Kidney (tissue), 14 donors: Measurements from ENCODE around the gene ZFP57. TPM values are rescaled to one million over a fixed set of nuclear protein-coding genes. Genes with fewer than 3 reads are reported as not detected.

ENCODE experiments used
- DNase-seq, 5 donors: peaks; one replicate each; pipeline ENCODE4 v3.0.0-alpha.2; 2013 to 2020
- FAIRE-seq: peaks from 2 replicates; lab custom pipeline; 2012; peaks lifted over from hg19 to GRCh38; lab: Jason Lieb, UNC
- H3K27ac ChIP-seq, 2 donors: one replicate each; pipeline ENCODE4 v1.7.0; 2013; ENCODE audit warnings: low read depth in 2 of 2, low read length in 2 of 2, inconsistent platforms in 1 of 2
- H3K27me3 ChIP-seq: one replicate; pipeline ENCODE4 v1.7.1; 2013; ENCODE audit warnings: low read length, inconsistent platforms; ENCODE audit not compliant: control insufficient read depth, insufficient read depth
- H3K36me3 ChIP-seq, 3 donors: one replicate each; pipeline versions ENCODE4 v1.7.0 to v1.7.1; 2013; ENCODE audit warnings: low read length in 3 of 3, control low read depth in 1 of 3, inconsistent platforms in 1 of 3; ENCODE audit not compliant: insufficient read depth in 3 of 3, control insufficient read depth in 2 of 3
- H3K4me1 ChIP-seq, 3 donors: one replicate each; pipeline versions ENCODE4 v1.7.0 to v1.7.1; 2013; ENCODE audit warnings: low read length in 3 of 3, inconsistent platforms in 1 of 3, low read depth in 1 of 3; ENCODE audit not compliant: control insufficient read depth in 2 of 3, insufficient read depth in 2 of 3
- H3K4me3 ChIP-seq, 3 donors: one replicate each; pipeline versions ENCODE4 v1.7.0 to v1.8.1; 2013; ENCODE audit warnings: low read length in 3 of 3, control low read depth in 1 of 3, inconsistent platforms in 1 of 3
- H3K9ac ChIP-seq, 3 donors: one replicate each; pipeline versions ENCODE4 v1.7.0 to v1.7.1; 2013; ENCODE audit warnings: low read length in 3 of 3, control low read depth in 1 of 3, inconsistent platforms in 1 of 3
- H3K9me3 ChIP-seq, 3 donors: one replicate each; pipeline versions ENCODE4 v1.7.0 to v1.7.1; 2013; ENCODE audit warnings: low read length in 3 of 3, control low read depth in 1 of 3, inconsistent platforms in 1 of 3; ENCODE audit not compliant: control insufficient read depth in 2 of 3, insufficient read depth in 1 of 3
- CTCF ChIP-seq: IDR thresholded peaks from 3 replicates; pipeline ENCODE4 v1.5.1; 2012; ENCODE audit warnings: mild to moderate bottlenecking, moderate library complexity, borderline replicate concordance; ENCODE audit not compliant: insufficient read depth; ENCODE audit errors: extremely low read depth
- intact Hi-C: fragments of 100-400 bp; cut with DNase I; formaldehyde crosslinking; loops from one replicate; pipeline ENCODE4 v1.11.1; 2022
- polyA plus RNA-seq: library from polyadenylated mRNA; stranded (reverse); fragments of 350-450 nt; fragmentation: Illumina TruSeq; extraction: RNeasy Lipid Tissue Mini Kit (QIAGEN cat#74804); gene quantifications from one replicate; pipeline ENCODE4 v1.2.3, GENCODE V29; 2014; ENCODE audit warnings: low read depth, low replicate concordance; ENCODE audit not compliant: insufficient read depth
- total RNA-seq: library from RNA; stranded (reverse); fragmentation: NEBNext Ultra II Directional; extraction: Animal tissue kit (Norgen Biotek cat#: 25700); gene quantifications from one replicate; pipeline ENCODE4 v1.2.1, GENCODE V29; 2021
- donor health status: control.
- donor health status: control.
- donor health status: control.
- donor health status: control.
- donor health status: control.
- donor health status: DM: yes; HTN: yes; CAD: no.
- donor health status: Normal renal cell carcinoma (clear cell type).

ZFP57 gene
- total and polyA plus RNA-seq, 2 donors from 2014 or later: 1.1 TPM; not detected in 1

- peak overlapping the region; percentile 83 to 94 for H3K27ac ChIP-seq
- FAIRE-seq (no peak), DNase-seq (peak in 4 of 5 donors; percentile 15 to 85 (median 28))
- H3K9me3 ChIP-seq: no peaks in the 10 kb centered on the region
- intact Hi-C loops: no loop called here
- TF ChIP-seq CTCF: no peak
- peaks cover 11% of the 10 kb centered on the region for H3K27me3 ChIP-seq
- H3K9ac ChIP-seq: peak overlapping the region in 2 of 3 donors; percentile 80 to 93
- H3K4me3 ChIP-seq: peak overlapping the region in 2 of 3 donors; percentile 71 to 87
- peaks cover 0 to 2% (median 0%) of the 10 kb centered on the region in 3 donors for H3K36me3 ChIP-seq
- H3K4me1 ChIP-seq: peaks cover 0 to 12% (median 0%) of the 10 kb centered on the region in 3 donors
Measured at GRCh38 chr6:29723666-29724588, 43.0 kb upstream of the ZFP57 start.

- Histone ChIP-seq H3K9me3 (no peaks in the 10 kb centered on the region), H3K9ac (peak within 1 kb of the TSS in 2 of 3 donors; percentile 80 to 93), H3K27me3 (peaks cover 11% of the 10 kb centered on the region), H3K36me3 (peaks cover 0 to 2% (median 0%) of the 10 kb centered on the region in 3 donors), H3K4me1 (peaks cover 0 to 12% (median 0%) of the 10 kb centered on the region in 3 donors), H3K4me3 (peak within 1 kb of the TSS in 2 of 3 donors; percentile 71 to 87), H3K27ac (peak within 1 kb of the TSS; percentile 83 to 94)
- DNase-seq (peak in 4 of 5 donors; percentile 41 to 92 (median 75)), FAIRE-seq (peak; percentile 69)
- TF ChIP-seq CTCF: no peak
- intact Hi-C loops: no loop called here
Measured at GRCh38 chr6:29723262-29723665, 42.3 kb upstream of the ZFP57 start, which contains the start of gene HLA-F. Gene HLA-F, plus strand, starts transcription at chr6:29723434. Its CDS starts 30 bp downstream, at chr6:29723464.

- DNase-seq (no peak), FAIRE-seq (no peak)
- Histone ChIP-seq H3K4me3 (no peak overlapping the region), H3K9ac (no peak overlapping the region), H3K36me3 (no peaks in the 10 kb centered on the region), H3K27ac (no peak overlapping the region), H3K9me3 (no peaks in the 10 kb centered on the region), H3K27me3 (peaks cover 11% of the 10 kb centered on the region), H3K4me1 (peaks cover 0 to 12% (median 0%) of the 10 kb centered on the region in 3 donors)
- TF ChIP-seq CTCF: no peak
- intact Hi-C loops: no loop called here
Measured at GRCh38 chr6:29720863-29721262, 39.9 kb upstream of the ZFP57 start.
